Activated T-cell treated with anti-CD3 and anti-CD28 coated beads, Interleukin-2, amount 50 U/mL, for 72 hours (primary cell): ENCODE results near the gene RNF224. TPM values are rescaled to one million over a fixed set of nuclear protein-coding genes. Genes with fewer than 3 reads are reported as not detected.
A peak's percentile ranks its signal among the peaks of the same experiment; 100 is the strongest.

ENCODE experiments used
- ATAC-seq, 2 donors: fragments of 150-1000 bp; cut with Tn5 transposase; replicated peaks in 1 of 2; 2 replicates each; pipeline ENCODE4 v1.10.0; 2021; ENCODE audit warnings: moderate library complexity in 2 of 2, mild to moderate bottlenecking in 1 of 2
- DNase-seq, 2 donors: peaks; one replicate each; pipeline ENCODE4 v3.0.0; 2021 to 2022; ENCODE audit warnings: mixed read lengths in 1 of 2
- H3K27ac Mint-ChIP-seq: one replicate; pipeline ENCODE4 v1.8.0; 2022; ENCODE audit warnings: mild to moderate bottlenecking, moderate library complexity, mixed read lengths
- H3K27me3 Mint-ChIP-seq: one replicate; pipeline ENCODE4 v1.8.0; 2022; ENCODE audit warnings: low read depth, mixed read lengths
- H3K36me3 Mint-ChIP-seq, 2 donors: one replicate each; pipeline ENCODE4 v1.8.0; 2022; ENCODE audit warnings: mixed read lengths in 2 of 2, mild to moderate bottlenecking in 1 of 2; ENCODE audit not compliant: insufficient read depth in 2 of 2
- H3K4me1 Mint-ChIP-seq: one replicate; pipeline ENCODE4 v1.8.0; 2022; ENCODE audit warnings: low read depth, mixed read lengths
- H3K4me3 Mint-ChIP-seq, 2 donors: one replicate each; pipeline ENCODE4 v1.8.0; 2022; ENCODE audit warnings: mild to moderate bottlenecking in 2 of 2, mixed read lengths in 2 of 2, moderate library complexity in 2 of 2
- H3K9me3 Mint-ChIP-seq, 2 donors: one replicate each; pipeline ENCODE4 v1.8.0; 2022; ENCODE audit warnings: mixed read lengths in 2 of 2
- total RNA-seq, 2 donors: library from RNA; stranded (reverse); gene quantifications; one replicate each; pipeline ENCODE4 v1.2.3, GENCODE V29; 2022

RNF224 gene
- total RNA-seq, 2 donors from 2014 or later = 0.14 TPM; not detected in 1

- Mint-ChIP-seq H3K27ac (peak overlapping the region; percentile 89), H3K36me3 (peaks cover 3 to 4% of the 10 kb centered on the region in 2 donors), H3K27me3 (no peaks in the 10 kb centered on the region), H3K4me1 (peaks cover 42% of the 10 kb centered on the region), H3K9me3 (no peaks in the 10 kb centered on the region), H3K4me3 (peak overlapping the region; percentile 90 to 94)
- DNase-seq = no peak
- ATAC-seq = peak; percentile 14 to 16
Observed at GRCh38 chr9:137188086-137188489, 39.2 kb upstream of the RNF224 start.

GRCh38 chr9:137188490-137189296, 38.6 kb upstream of the RNF224 start, which contains the start of the genes ANAPC2 and SSNA1:
ANAPC2 (minus strand) TSS chr9:137188560; CDS start chr9:137188532, 28 bp downstream.
SSNA1 (plus strand) TSS chr9:137188676; CDS start chr9:137188727, 51 bp downstream.
- peaks cover 3 to 4% of the 10 kb centered on the region in 2 donors for H3K36me3 Mint-ChIP-seq
- peaks cover 42% of the 10 kb centered on the region for H3K4me1 Mint-ChIP-seq
- H3K9me3 Mint-ChIP-seq = no peaks in the 10 kb centered on the region
- peak within 1 kb of the TSS; percentile 93 to 94 for H3K4me3 Mint-ChIP-seq
- peak; percentile 87 to 89 for ATAC-seq
- no peaks in the 10 kb centered on the region for H3K27me3 Mint-ChIP-seq
- peak; percentile 95 to 98 for DNase-seq
- peak within 1 kb of the TSS; percentile 89 for H3K27ac Mint-ChIP-seq

- H3K9me3 Mint-ChIP-seq = no peaks in the 10 kb centered on the region
- ATAC-seq = no peak
- H3K27me3 Mint-ChIP-seq = no peaks in the 10 kb centered on the region
- peaks cover 0 to 3% of the 10 kb centered on the region in 2 donors for H3K36me3 Mint-ChIP-seq
- H3K4me1 Mint-ChIP-seq = peaks cover 42% of the 10 kb centered on the region
- no peak for DNase-seq
- H3K4me3 Mint-ChIP-seq = peak overlapping the region; percentile 93 to 94
- H3K27ac Mint-ChIP-seq = peak overlapping the region; percentile 82
Observed at GRCh38 chr9:137189297-137190295, 37.7 kb upstream of the RNF224 start.

DNA sequence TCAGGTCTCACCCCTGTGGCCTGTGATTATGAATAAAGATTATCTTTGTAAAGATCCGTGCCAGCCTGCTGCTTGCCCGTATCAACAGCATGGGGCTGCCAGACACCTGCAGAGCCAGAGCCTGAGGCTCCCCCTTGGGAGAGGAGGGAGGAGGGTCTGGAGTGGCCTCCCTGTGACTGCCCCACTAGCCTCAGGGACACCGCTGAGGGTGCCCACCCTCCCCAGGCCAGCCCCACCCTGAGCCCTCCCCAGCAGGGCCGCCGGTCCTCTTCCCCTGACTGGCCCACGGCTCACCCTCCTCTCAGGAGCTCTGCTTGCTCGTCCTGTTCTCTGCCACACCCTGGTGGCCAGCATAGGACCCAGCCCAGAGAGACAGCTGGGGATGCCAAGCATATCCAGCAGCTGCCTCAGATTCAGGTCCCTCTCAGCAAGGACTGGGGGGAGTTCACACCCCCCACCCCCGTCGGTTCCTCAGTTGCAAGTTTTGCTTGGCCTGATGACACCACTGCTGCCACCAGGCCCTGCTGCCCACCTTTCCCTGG, 36.9 kb upstream of the RNF224 start:
- no peak for DNase-seq
- Mint-ChIP-seq H3K9me3 (no peaks in the 10 kb centered on the region), H3K27me3 (no peaks in the 10 kb centered on the region), H3K36me3 (peaks cover 0 to 3% of the 10 kb centered on the region in 2 donors), H3K4me3 (peak overlapping the region; percentile 93 to 94), H3K27ac (peak overlapping the region; percentile 76), H3K4me1 (peaks cover 42% of the 10 kb centered on the region)
- ATAC-seq = no peak

DNA sequence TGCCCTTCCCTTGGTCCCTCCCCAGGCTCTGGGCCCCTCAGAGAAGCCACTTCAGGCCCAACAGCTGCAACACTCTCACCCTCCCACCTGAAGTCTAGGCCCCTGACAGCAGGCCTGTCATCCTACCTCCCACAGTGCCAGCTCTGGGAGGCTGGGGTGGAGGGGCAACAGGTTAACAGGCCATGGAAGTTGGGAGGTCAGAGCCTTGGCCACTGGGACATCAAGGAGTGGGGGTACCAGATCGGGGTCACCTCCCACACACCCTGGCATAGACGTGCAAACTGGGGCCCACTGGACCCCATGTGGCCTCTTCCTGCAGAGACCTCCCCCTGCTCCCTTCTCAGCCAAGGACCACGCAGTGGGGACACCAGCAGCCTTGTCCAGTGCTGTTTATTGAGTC, 36.1 kb upstream of the RNF224 start:
- Mint-ChIP-seq H3K27me3 (no peaks in the 10 kb centered on the region), H3K27ac (no peak overlapping the region), H3K9me3 (no peaks in the 10 kb centered on the region), H3K4me3 (peak overlapping the region in 1 of 2 donors; percentile 71), H3K36me3 (peaks cover 0 to 3% of the 10 kb centered on the region in 2 donors), H3K4me1 (peaks cover 39% of the 10 kb centered on the region)
- no peak for DNase-seq
- no peak for ATAC-seq

DNA sequence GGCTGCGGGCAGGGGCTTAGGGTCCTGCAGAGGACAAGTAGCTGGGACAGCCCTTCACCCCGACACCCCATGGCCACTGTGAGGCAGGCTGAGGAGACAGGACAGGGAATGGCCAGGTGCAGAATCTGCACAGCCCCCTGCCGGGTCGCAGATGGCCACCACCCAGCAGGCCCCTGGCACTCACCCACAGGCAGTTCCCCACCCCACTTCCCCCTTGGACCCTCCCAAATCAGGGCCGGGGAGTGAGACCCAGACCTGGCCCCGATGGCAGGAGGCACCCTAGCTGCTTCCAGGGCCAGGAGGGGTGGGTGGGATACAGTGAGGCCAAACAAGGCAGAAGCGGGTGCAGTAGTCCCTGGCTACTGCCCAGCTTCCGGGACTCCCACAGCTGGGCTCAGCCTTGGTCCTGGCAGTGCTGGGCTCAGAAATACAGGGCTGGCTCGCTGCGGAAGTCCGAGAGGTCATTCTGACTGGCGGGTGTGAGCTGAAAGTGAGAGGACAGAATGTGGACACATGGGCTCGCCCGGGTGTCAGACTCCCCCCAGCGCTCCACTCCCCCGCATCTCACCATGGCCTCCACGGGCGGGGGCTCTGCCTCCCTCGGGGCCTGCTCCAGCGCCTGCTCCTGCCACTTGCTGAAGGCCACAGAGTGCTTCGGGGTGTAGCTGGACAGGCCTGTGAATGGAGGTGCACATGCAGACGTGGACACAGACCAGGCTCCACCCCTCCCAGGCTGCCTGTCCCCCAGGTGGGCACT, 35.4 kb upstream of the RNF224 start:
- peaks cover 0 to 3% of the 10 kb centered on the region in 2 donors for H3K36me3 Mint-ChIP-seq
- no peak overlapping the region for H3K4me3 Mint-ChIP-seq
- no peak overlapping the region for H3K27ac Mint-ChIP-seq
- ATAC-seq = no peak
- H3K4me1 Mint-ChIP-seq = peaks cover 33% of the 10 kb centered on the region
- no peaks in the 10 kb centered on the region for H3K9me3 Mint-ChIP-seq
- H3K27me3 Mint-ChIP-seq = no peaks in the 10 kb centered on the region
- no peak for DNase-seq

GRCh38 chr9:137192448-137192780, 34.9 kb upstream of the RNF224 start:
- no peaks in the 10 kb centered on the region for H3K9me3 Mint-ChIP-seq
- no peak overlapping the region for H3K4me3 Mint-ChIP-seq
- peaks cover 27% of the 10 kb centered on the region for H3K4me1 Mint-ChIP-seq
- H3K27ac Mint-ChIP-seq = no peak overlapping the region
- ATAC-seq (no peak), DNase-seq (no peak)
- peaks cover 0 to 3% of the 10 kb centered on the region in 2 donors for H3K36me3 Mint-ChIP-seq
- H3K27me3 Mint-ChIP-seq = no peaks in the 10 kb centered on the region

GRCh38 chr9:137192859-137193258, 34.4 kb upstream of the RNF224 start:
- Mint-ChIP-seq H3K27ac (no peak overlapping the region), H3K36me3 (peaks cover 0 to 3% of the 10 kb centered on the region in 2 donors), H3K27me3 (no peaks in the 10 kb centered on the region), H3K4me3 (no peak overlapping the region), H3K4me1 (peaks cover 23% of the 10 kb centered on the region), H3K9me3 (no peaks in the 10 kb centered on the region)
- ATAC-seq = no peak
- no peak for DNase-seq

- Mint-ChIP-seq H3K36me3 (peaks cover 0 to 3% of the 10 kb centered on the region in 2 donors), H3K4me3 (no peak overlapping the region), H3K27ac (no peak overlapping the region), H3K9me3 (no peaks in the 10 kb centered on the region), H3K4me1 (peaks cover 28% of the 10 kb centered on the region), H3K27me3 (no peaks in the 10 kb centered on the region)
- no peak for ATAC-seq
- no peak for DNase-seq
Observed at GRCh38 chr9:137193771-137194170, 33.5 kb upstream of the RNF224 start.

DNA sequence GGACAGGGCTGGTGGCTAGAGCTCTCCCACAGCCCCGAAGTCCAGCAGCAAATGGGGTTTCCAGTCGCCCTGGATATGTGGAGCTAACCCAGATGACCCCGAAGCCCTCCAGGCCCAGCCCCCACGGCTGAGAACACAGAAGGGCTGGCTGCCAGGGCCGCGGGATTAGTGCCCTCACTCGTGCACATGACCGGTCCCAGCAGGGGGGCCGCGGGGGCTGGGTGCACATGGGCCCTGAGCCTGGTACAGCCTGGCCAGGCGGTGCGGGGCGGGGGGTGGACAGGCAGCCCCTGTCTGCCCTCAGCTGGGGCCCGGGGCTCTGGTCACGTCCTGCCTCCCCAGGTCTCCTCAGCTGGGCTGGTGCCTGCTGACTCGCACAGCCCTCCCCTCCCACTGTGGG, 32.9 kb upstream of the RNF224 start:
- H3K9me3 Mint-ChIP-seq = no peaks in the 10 kb centered on the region
- DNase-seq (no peak), ATAC-seq (no peak)
- H3K27ac Mint-ChIP-seq = no peak overlapping the region
- peaks cover 0 to 3% of the 10 kb centered on the region in 2 donors for H3K36me3 Mint-ChIP-seq
- H3K4me1 Mint-ChIP-seq = peaks cover 22% of the 10 kb centered on the region
- H3K4me3 Mint-ChIP-seq = no peak overlapping the region
- H3K27me3 Mint-ChIP-seq = no peaks in the 10 kb centered on the region

DNA sequence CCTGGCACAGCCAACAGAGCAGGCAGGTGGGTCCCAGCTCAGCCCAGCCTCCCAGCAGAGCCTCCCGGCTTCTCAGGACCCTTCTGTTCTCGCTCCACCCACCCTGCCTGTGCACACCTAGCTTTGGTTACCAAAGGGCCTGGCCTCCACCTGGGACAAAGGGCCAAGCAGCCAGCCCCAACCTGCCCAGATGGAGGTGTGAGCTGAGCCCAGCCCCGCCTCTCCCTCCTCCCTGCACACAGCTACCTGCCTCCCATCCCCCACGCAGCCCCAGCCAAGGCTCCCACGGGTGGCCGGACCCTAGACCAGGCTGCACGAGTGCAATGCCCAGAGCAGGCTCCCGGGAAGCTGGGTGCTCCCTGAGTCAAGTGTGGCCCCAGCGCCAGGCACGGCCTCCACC, 32.4 kb upstream of the RNF224 start:
- Mint-ChIP-seq H3K27me3 (no peaks in the 10 kb centered on the region), H3K27ac (no peak overlapping the region), H3K4me1 (peaks cover 17% of the 10 kb centered on the region), H3K36me3 (peaks cover 0 to 5% of the 10 kb centered on the region in 2 donors), H3K4me3 (no peak overlapping the region), H3K9me3 (no peaks in the 10 kb centered on the region)
- ATAC-seq (no peak), DNase-seq (no peak)

DNA sequence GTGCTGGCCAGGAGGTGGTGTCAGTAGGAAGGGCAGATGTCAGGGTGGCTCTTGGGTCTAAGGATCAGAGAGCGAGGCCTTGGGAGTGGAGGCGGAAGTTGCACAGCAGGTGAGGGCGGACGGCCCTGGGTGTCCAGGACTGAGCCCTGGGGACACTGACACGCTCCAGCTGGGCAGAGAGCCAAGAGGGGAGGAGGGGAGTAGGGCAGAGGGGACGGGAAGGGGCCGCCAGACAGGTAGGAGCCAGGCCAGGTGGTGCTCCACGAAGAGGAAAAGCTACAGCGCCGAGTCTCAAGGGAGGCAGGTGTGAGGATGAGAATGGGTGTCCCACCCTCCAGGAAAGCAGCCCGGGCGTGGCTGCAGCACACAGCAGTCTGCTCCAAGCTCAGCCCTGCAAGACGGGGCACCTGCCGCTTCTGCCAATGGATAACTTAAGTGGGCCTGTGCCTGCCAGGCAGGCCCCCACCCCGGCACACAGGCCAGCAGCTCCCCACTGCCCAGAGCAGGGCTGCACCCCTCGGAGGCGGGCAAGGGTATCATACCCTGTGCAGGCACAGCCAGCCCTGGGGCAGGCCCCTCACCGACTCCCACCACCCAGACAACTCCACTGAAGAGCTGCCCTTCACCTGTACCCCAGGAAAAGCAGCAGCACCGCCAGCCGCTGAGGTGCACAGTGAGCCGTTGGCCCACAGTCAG, 31.6 kb upstream of the RNF224 start:
- Mint-ChIP-seq H3K36me3 (peaks cover 0 to 3% of the 10 kb centered on the region in 2 donors), H3K9me3 (no peaks in the 10 kb centered on the region), H3K4me1 (peaks cover 11% of the 10 kb centered on the region), H3K27ac (no peak overlapping the region), H3K4me3 (no peak overlapping the region), H3K27me3 (no peaks in the 10 kb centered on the region)
- no peak for ATAC-seq
- no peak for DNase-seq
